Measurements from ENCODE around the gene CENPM. TPM values are rescaled to one million over a fixed set of nuclear protein-coding genes. Genes with fewer than 3 reads are reported as not detected.
A peak's percentile ranks its signal among the peaks of the same experiment; 100 is the strongest.

Gene CENPM
- total and polyA plus RNA-seq, 10 of the 15 experiments (the other 5 are each of a cell fraction or from before 2014, with no cell fraction given), result 36.7 to 212 (median 74.7) TPM

- ChIA-PET RAD21 (ENCODE audit: unreplicated experiment) (interaction anchor here (0.8 to 5.8 kb wide), 7 partner anchors 10 to 53 kb away, joined by 3 to 40 read pairs (median 7); partner anchors contain the start of gene TNFRSF13C), SMC1A (ENCODE audit: uncharacterized antibody, unreplicated experiment) (interaction anchor here (1.5 to 15.4 kb wide), 2 partner anchors 24 to 26 kb away, joined by 5 to 321 read pairs; no protein-coding TSS in a partner anchor), POLR2A (interaction anchor here (0.6 to 15.3 kb wide), 8 partner anchors 9 to 115 kb away, joined by 3 to 599 read pairs (median 4); partner anchors contain the start of genes CCDC134 and CENPM), CTCF (interaction anchor here (1.3 to 2.0 kb wide), 3 partner anchors 10 to 53 kb away, joined by 4 read pairs; no protein-coding TSS in a partner anchor)
- Histone ChIP-seq H3K79me2 (ENCODE audit: control insufficient read depth, insufficient read depth, low read length) (no peaks in the 10 kb centered on the region), H3K4me1 (ENCODE audit: control insufficient read depth, insufficient read depth, low read length) (peaks cover 41% of the 10 kb centered on the region), H3K9me3 (replicated peaks; ENCODE audit: control insufficient read depth, insufficient read depth, low read length) (no peaks in the 10 kb centered on the region), H4K20me1 (ENCODE audit: control insufficient read depth, insufficient read depth) (peaks cover 6% of the 10 kb centered on the region; the same call in 1 of the 2 replicates), H3K27me3 (replicated peaks in 1 of 2; ENCODE audit: control insufficient read depth in 2 of 2, insufficient read depth in 2 of 2, low read length in 1 of 2) (peaks cover 6 to 12% of the 10 kb centered on the region in 2 experiments; a peak in 3 of 4 replicates), H3K36me3 (ENCODE audit: control insufficient read depth in 2 of 2, insufficient read depth in 2 of 2, low read length in 1 of 2) (no peaks in the 10 kb centered on the region), H3K9ac (ENCODE audit: control insufficient read depth, insufficient read depth, low read length) (peak within 1 kb of the TSS; percentile 51; the same call in 1 of the 2 replicates), H3K4me3 (peak within 1 kb of the TSS; percentile 55; the same call in 1 of the 2 replicates), H2AFZ (ENCODE audit: control insufficient read depth, low read depth, low read length) (peak within 1 kb of the TSS; percentile 69), H3K27ac (ENCODE audit: control insufficient read depth, insufficient read depth) (no peak within 1 kb of the TSS), H3K4me2 (ENCODE audit: control insufficient read depth, insufficient read depth) (peak within 1 kb of the TSS; percentile 89)
- no TSS peak for BruUV-seq (replicated peaks)
- DNase-seq (ENCODE audit: low read depth, low spot score) (no peak), FAIRE-seq (no peak), ATAC-seq (peak; percentile 21)
- intact Hi-C loops (cut with micrococcal nuclease; ENCODE audit: unreplicated experiment) (no loop called here), in situ Hi-C loops (cut with MboI) (no loop called here)
- WGBS (ENCODE audit: insufficient coverage, insufficient replicate concordance, low lambda C conversion rate, missing lambda C conversion rate), result 38% methylated on average over 31 of the region's 63 CpGs
- no peak for TF ChIP-seq RAD51 (IDR thresholded peaks at IDR 0.05)
- peak; percentile 46; the same call in 1 of the 2 replicates for TF ChIP-seq NBN (IDR thresholded peaks at IDR 0.05)
- TF ChIP-seq BHLHE40 (IDR thresholded peaks at IDR 0.05; ENCODE audit: borderline replicate concordance in 1 of 2, low read depth in 2 of 2, low read length in 1 of 2), result peak in 1 of 2 experiments; percentile 2; a peak in 1 of 4 replicates
- no peak for TF ChIP-seq SUZ12 (IDR thresholded peaks at IDR 0.05; ENCODE audit: unreplicated experiment)
- TF ChIP-seq KLF5 (IDR thresholded peaks at IDR 0.05; ENCODE audit: partially characterized antibody), result no peak
- TF ChIP-seq, protein P1, sequence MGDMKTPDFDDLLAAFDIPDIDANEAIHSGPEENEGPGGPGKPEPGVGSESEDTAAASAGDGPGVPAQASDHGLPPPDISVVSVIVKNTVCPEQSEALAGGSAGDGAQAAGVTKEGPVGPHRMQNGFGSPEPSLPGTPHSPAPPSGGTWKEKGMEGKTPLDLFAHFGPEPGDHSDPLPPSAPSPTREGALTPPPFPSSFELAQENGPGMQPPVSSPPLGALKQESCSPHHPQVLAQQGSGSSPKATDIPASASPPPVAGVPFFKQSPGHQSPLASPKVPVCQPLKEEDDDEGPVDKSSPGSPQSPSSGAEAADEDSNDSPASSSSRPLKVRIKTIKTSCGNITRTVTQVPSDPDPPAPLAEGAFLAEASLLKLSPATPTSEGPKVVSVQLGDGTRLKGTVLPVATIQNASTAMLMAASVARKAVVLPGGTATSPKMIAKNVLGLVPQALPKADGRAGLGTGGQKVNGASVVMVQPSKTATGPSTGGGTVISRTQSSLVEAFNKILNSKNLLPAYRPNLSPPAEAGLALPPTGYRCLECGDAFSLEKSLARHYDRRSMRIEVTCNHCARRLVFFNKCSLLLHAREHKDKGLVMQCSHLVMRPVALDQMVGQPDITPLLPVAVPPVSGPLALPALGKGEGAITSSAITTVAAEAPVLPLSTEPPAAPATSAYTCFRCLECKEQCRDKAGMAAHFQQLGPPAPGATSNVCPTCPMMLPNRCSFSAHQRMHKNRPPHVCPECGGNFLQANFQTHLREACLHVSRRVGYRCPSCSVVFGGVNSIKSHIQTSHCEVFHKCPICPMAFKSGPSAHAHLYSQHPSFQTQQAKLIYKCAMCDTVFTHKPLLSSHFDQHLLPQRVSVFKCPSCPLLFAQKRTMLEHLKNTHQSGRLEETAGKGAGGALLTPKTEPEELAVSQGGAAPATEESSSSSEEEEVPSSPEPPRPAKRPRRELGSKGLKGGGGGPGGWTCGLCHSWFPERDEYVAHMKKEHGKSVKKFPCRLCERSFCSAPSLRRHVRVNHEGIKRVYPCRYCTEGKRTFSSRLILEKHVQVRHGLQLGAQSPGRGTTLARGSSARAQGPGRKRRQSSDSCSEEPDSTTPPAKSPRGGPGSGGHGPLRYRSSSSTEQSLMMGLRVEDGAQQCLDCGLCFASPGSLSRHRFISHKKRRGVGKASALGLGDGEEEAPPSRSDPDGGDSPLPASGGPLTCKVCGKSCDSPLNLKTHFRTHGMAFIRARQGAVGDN (IDR thresholded peaks at IDR 0.05), result 0 out of 2 replicates have a peak, but pooled peaks have one; percentile 19
- 0 out of 2 replicates have a peak, but pooled peaks have one; percentile 24 for TF ChIP-seq NR2F1 (conservative IDR thresholded peaks at IDR 0.05)
- no peak for TF ChIP-seq MTA2 (IDR thresholded peaks at IDR 0.05; ENCODE audit: low read depth)
- TF ChIP-seq EGR1 (IDR thresholded peaks at IDR 0.05; ENCODE audit: borderline replicate concordance in 1 of 2, low read depth in 2 of 2, low read length in 2 of 2), result peak in 1 of 2 experiments; percentile 29; a peak in 1 of 3 replicates
- no peak for TF ChIP-seq GABPA (IDR thresholded peaks at IDR 0.05; ENCODE audit: low read depth)
- 0 out of 2 replicates have a peak, but pooled peaks have one; percentile 14 for TF ChIP-seq ELK1 (IDR thresholded peaks at IDR 0.05; ENCODE audit: low read depth, low read length)
- TF ChIP-seq YY1 (IDR thresholded peaks at IDR 0.05; ENCODE audit: low read depth, low read length), result no peak
- no peak for TF ChIP-seq CBX3 (IDR thresholded peaks at IDR 0.05; ENCODE audit: borderline replicate concordance, low read depth)
- TF ChIP-seq EED (IDR thresholded peaks at IDR 0.05; ENCODE audit: low read depth), result no peak
- 0 out of 2 replicates have a peak, but pooled peaks have one; percentile 42 for TF ChIP-seq MLLT1 (IDR thresholded peaks at IDR 0.05)
- TF ChIP-seq DPF2 (IDR thresholded peaks at IDR 0.05), result 0 out of 2 replicates have a peak, but pooled peaks have one; percentile 20
Measured at GRCh38 chr22:41915035-41915785, 31.7 kb downstream of the CENPM start, which contains the start of gene SHISA8. TSS of gene SHISA8 (minus strand) at chr22:41915074. CDS start at chr22:41914667, 407 bp downstream.

Measured in GM12878 (cell line).